ENCODE results near the gene UTP11. TPM values are rescaled to one million over a fixed set of nuclear protein-coding genes. Genes with fewer than 3 reads are reported as not detected.
A peak's percentile ranks its signal among the peaks of the same experiment; 100 is the strongest.

Gene UTP11
- total RNA-seq, 6 donors from 2014 or later: 8.4 to 53.4 (median 25.4) TPM

GRCh38 chr1:38046884-38047602 is 34.5 kb downstream of the UTP11 start:
- Histone ChIP-seq H3K9me3 (no peaks in the 10 kb centered on the region), H3K27ac (peak overlapping the region in 2 of 4 donors; percentile 40 to 57), H3K4me1 (peaks cover 22 to 43% (median 33%) of the 10 kb centered on the region in 4 donors), H3K36me3 (no peaks in the 10 kb centered on the region), H3K4me3 (peak overlapping the region; percentile 37 to 85 (median 66)), H3K27me3 (peaks cover 0 to 43% (median 27%) of the 10 kb centered on the region in 4 donors)
- ATAC-seq (ENCODE audit: low FRiP score in 2 of 2) (peak; percentile 70 to 95), DNase-seq (peak; percentile 76 to 97)
- TF ChIP-seq POLR2A (IDR thresholded peaks at IDR 0.05) (no peak), POLR2AphosphoS5 (IDR thresholded peaks at IDR 0.05) (no peak), EP300 (IDR thresholded peaks at IDR 0.05) (no peak), CTCF (IDR thresholded peaks at IDR 0.05) (peak in 3 of 6 experiments; percentile 7 to 18 (median 12))
- no CpG with 5 or more reads among the region's 99 CpGs for WGBS, 2 donors

- peaks cover 0 to 43% (median 25%) of the 10 kb centered on the region in 4 donors for H3K27me3 ChIP-seq
- H3K4me3 ChIP-seq: peak overlapping the region; percentile 37 to 85 (median 66)
- peaks cover 22 to 43% (median 33%) of the 10 kb centered on the region in 4 donors for H3K4me1 ChIP-seq
- ATAC-seq (ENCODE audit: low FRiP score in 2 of 2) (peak in 1 of 2 donors; percentile 14), DNase-seq (no peak)
- WGBS, 2 donors: 28 to 40% methylated on average over 3 to 16 of the region's 34 CpGs
- H3K9me3 ChIP-seq: no peaks in the 10 kb centered on the region
- peak overlapping the region in 1 of 4 donors; percentile 57 for H3K27ac ChIP-seq
- TF ChIP-seq POLR2AphosphoS5 (IDR thresholded peaks at IDR 0.05) (no peak), EP300 (IDR thresholded peaks at IDR 0.05) (no peak), CTCF (IDR thresholded peaks at IDR 0.05) (no peak), POLR2A (IDR thresholded peaks at IDR 0.05) (no peak)
- no peaks in the 10 kb centered on the region for H3K36me3 ChIP-seq
Observed at GRCh38 chr1:38047603-38048141, 35.1 kb downstream of the UTP11 start.

- DNase-seq (peak in 1 of 2 donors; percentile 68), ATAC-seq (ENCODE audit: low FRiP score in 2 of 2) (no peak)
- peaks cover 7 to 27% (median 17%) of the 10 kb centered on the region in 4 donors for H3K4me1 ChIP-seq
- no peak for TF ChIP-seq CTCF (IDR thresholded peaks at IDR 0.05)
- TF ChIP-seq POLR2AphosphoS5 (IDR thresholded peaks at IDR 0.05): no peak
- TF ChIP-seq EP300 (IDR thresholded peaks at IDR 0.05): no peak
- no peak for TF ChIP-seq POLR2A (IDR thresholded peaks at IDR 0.05)
- peaks cover 0 to 17% (median 4%) of the 10 kb centered on the region in 4 donors for H3K27me3 ChIP-seq
- WGBS, 2 donors: 74 to 85% methylated on average over 6 to 13 of the region's 13 CpGs
- H3K36me3 ChIP-seq: no peaks in the 10 kb centered on the region
- H3K27ac ChIP-seq: no peak overlapping the region
- no peaks in the 10 kb centered on the region for H3K9me3 ChIP-seq
- no peak overlapping the region for H3K4me3 ChIP-seq
Observed at GRCh38 chr1:38050397-38051078, 38.0 kb downstream of the UTP11 start.

GRCh38 chr1:38051079-38051543 is 38.6 kb downstream of the UTP11 start:
- Histone ChIP-seq H3K4me1 (peaks cover 4 to 21% (median 12%) of the 10 kb centered on the region in 4 donors), H3K4me3 (no peak overlapping the region), H3K36me3 (no peaks in the 10 kb centered on the region), H3K27me3 (peaks cover 0 to 11% (median under 1%) of the 10 kb centered on the region in 4 donors), H3K9me3 (no peaks in the 10 kb centered on the region), H3K27ac (no peak overlapping the region)
- no peak for DNase-seq
- TF ChIP-seq CTCF (IDR thresholded peaks at IDR 0.05) (no peak), EP300 (IDR thresholded peaks at IDR 0.05) (no peak), POLR2AphosphoS5 (IDR thresholded peaks at IDR 0.05) (no peak), POLR2A (IDR thresholded peaks at IDR 0.05) (no peak)
- ATAC-seq (ENCODE audit: low FRiP score in 2 of 2): no peak
- 82 to 84% methylated on average over 4 to 9 of the region's 9 CpGs for WGBS, 2 donors
